ENCODE results near the gene EID2. TPM values are rescaled to one million over a fixed set of nuclear protein-coding genes. Genes with fewer than 3 reads are reported as not detected.

The EID2 gene
- total RNA-seq, 2 experiments from 2014 or later = 7.7 to 9.1 TPM

- peak overlapping the region; percentile 93 for H3K4me3 Mint-ChIP-seq
- peaks cover 3% of the 10 kb centered on the region for H3K36me3 Mint-ChIP-seq (ENCODE audit: low read depth)
- DNase-seq = no peak
- no peaks in the 10 kb centered on the region for H3K27me3 Mint-ChIP-seq (ENCODE audit: low read depth)
- no peaks in the 10 kb centered on the region for H3K9me3 Mint-ChIP-seq
- H3K27ac Mint-ChIP-seq = no peak overlapping the region
- H3K4me1 Mint-ChIP-seq (ENCODE audit: low read depth) = peaks cover 36% of the 10 kb centered on the region
- CTCF ChIA-PET = interaction anchor here (0.6 to 4.2 kb wide), 20 partner anchors 10 to 664 kb away, joined by 3 to 61 read pairs (median 5); partner anchors contain the start of genes DLL3 and RPS16
- intact Hi-C loops (cut with micrococcal nuclease) = loop anchor here (1.0 to 10.0 kb wide), 5 partner anchors 35 to 408 kb away; partner anchors contain the start of genes DLL3, PAK4 and TIMM50
These were observed 6.9 kb downstream of the EID2 start for GRCh38 chr19:39533003-39533512.

- Mint-ChIP-seq H3K36me3 (ENCODE audit: low read depth) (peaks cover 1% of the 10 kb centered on the region), H3K27ac (peak within 1 kb of the TSS; percentile 81), H3K4me1 (ENCODE audit: low read depth) (peaks cover 29% of the 10 kb centered on the region), H3K9me3 (no peaks in the 10 kb centered on the region), H3K4me3 (peak within 1 kb of the TSS; percentile 93), H3K27me3 (ENCODE audit: low read depth) (no peaks in the 10 kb centered on the region)
- CTCF ChIA-PET = interaction anchor here (0.6 to 4.2 kb wide), 26 partner anchors 8 to 663 kb away, joined by 3 to 61 read pairs (median 4); partner anchors contain the start of genes DLL3 and RPS16
- intact Hi-C loops (cut with micrococcal nuclease) = loop anchor here (1.0 to 10.0 kb wide), 8 partner anchors 8 to 408 kb away; partner anchors contain the start of genes DLL3, EID2, PAK4 and TIMM50
- peak; percentile 96 for DNase-seq
These were observed 7.5 kb downstream of the EID2 start, which contains the start of gene EID2B for GRCh38 chr19:39532233-39533002. EID2B (minus strand) TSS chr19:39532852; CDS start chr19:39532802, 50 bp downstream.

GRCh38 chr19:39531834-39532232, 8.1 kb downstream of the EID2 start:
- DNase-seq = no peak
- H3K4me1 Mint-ChIP-seq (ENCODE audit: low read depth) = peaks cover 25% of the 10 kb centered on the region
- CTCF ChIA-PET = interaction anchor here (0.6 to 4.2 kb wide), 14 partner anchors 7 to 145 kb away, joined by 3 to 61 read pairs (median 5); partner anchors contain the start of genes DLL3 and RPS16
- H3K27ac Mint-ChIP-seq = peak overlapping the region; percentile 70
- peaks cover 1% of the 10 kb centered on the region for H3K36me3 Mint-ChIP-seq (ENCODE audit: low read depth)
- H3K4me3 Mint-ChIP-seq = peak overlapping the region; percentile 93
- H3K9me3 Mint-ChIP-seq = no peaks in the 10 kb centered on the region
- intact Hi-C loops (cut with micrococcal nuclease) = loop anchor here (1.0 to 10.0 kb wide), 7 partner anchors 8 to 407 kb away; partner anchors contain the start of genes EID2, PAK4 and TIMM50
- no peaks in the 10 kb centered on the region for H3K27me3 Mint-ChIP-seq (ENCODE audit: low read depth)

GRCh38 chr19:39525205-39525604, 14.8 kb downstream of the EID2 start:
- Mint-ChIP-seq H3K4me3 (no peak overlapping the region), H3K27me3 (ENCODE audit: low read depth) (no peaks in the 10 kb centered on the region), H3K27ac (no peak overlapping the region), H3K9me3 (no peaks in the 10 kb centered on the region), H3K36me3 (ENCODE audit: low read depth) (no peaks in the 10 kb centered on the region), H3K4me1 (ENCODE audit: low read depth) (peaks cover 14% of the 10 kb centered on the region)
- CTCF ChIA-PET = interaction anchor here (0.5 to 1.6 kb wide), 6 partner anchors 7 to 84 kb away, joined by 3 to 5 read pairs (median 3); partner anchors contain the start of gene EID2B
- intact Hi-C loops (cut with micrococcal nuclease) = no loop called here
- DNase-seq = no peak

GRCh38 chr19:39524495-39524894, 15.5 kb downstream of the EID2 start:
- no peaks in the 10 kb centered on the region for H3K27me3 Mint-ChIP-seq (ENCODE audit: low read depth)
- intact Hi-C loops (cut with micrococcal nuclease) = no loop called here
- CTCF ChIA-PET = interaction anchor here (0.9 to 1.6 kb wide), 4 partner anchors 8 to 50 kb away, joined by 3 to 5 read pairs (median 4); partner anchors contain the start of gene EID2B
- no peaks in the 10 kb centered on the region for H3K9me3 Mint-ChIP-seq
- no peak for DNase-seq
- H3K36me3 Mint-ChIP-seq (ENCODE audit: low read depth) = no peaks in the 10 kb centered on the region
- no peak overlapping the region for H3K27ac Mint-ChIP-seq
- peaks cover 13% of the 10 kb centered on the region for H3K4me1 Mint-ChIP-seq (ENCODE audit: low read depth)
- no peak overlapping the region for H3K4me3 Mint-ChIP-seq

GRCh38 chr19:39520541-39521484, 19.1 kb downstream of the EID2 start:
- CTCF ChIA-PET = interaction anchor here (0.6 kb wide), 1 partner anchor 12 kb away, joined by 3 read pairs; no protein-coding TSS in a partner anchor
- Mint-ChIP-seq H3K27me3 (ENCODE audit: low read depth) (peaks cover 11% of the 10 kb centered on the region), H3K27ac (no peak overlapping the region), H3K4me1 (ENCODE audit: low read depth) (peaks cover 11% of the 10 kb centered on the region), H3K36me3 (ENCODE audit: low read depth) (peaks cover 2% of the 10 kb centered on the region), H3K4me3 (no peak overlapping the region), H3K9me3 (no peaks in the 10 kb centered on the region)
- intact Hi-C loops (cut with micrococcal nuclease) = no loop called here
- DNase-seq = no peak

GRCh38 chr19:39518975-39519374, 21.0 kb downstream of the EID2 start:
- no peak for DNase-seq
- H3K4me3 Mint-ChIP-seq = no peak overlapping the region
- H3K36me3 Mint-ChIP-seq (ENCODE audit: low read depth) = peaks cover 2% of the 10 kb centered on the region
- H3K9me3 Mint-ChIP-seq = no peaks in the 10 kb centered on the region
- H3K27me3 Mint-ChIP-seq (ENCODE audit: low read depth) = peaks cover 25% of the 10 kb centered on the region
- no peak overlapping the region for H3K27ac Mint-ChIP-seq
- intact Hi-C loops (cut with micrococcal nuclease) = no loop called here
- H3K4me1 Mint-ChIP-seq (ENCODE audit: low read depth) = peaks cover 19% of the 10 kb centered on the region
- CTCF ChIA-PET = interaction anchor here (1.3 kb wide), 2 partner anchors 13 to 44 kb away, joined by 3 to 4 read pairs; partner anchors contain the start of gene EID2B

- intact Hi-C loops (cut with micrococcal nuclease) = no loop called here
- Mint-ChIP-seq H3K27ac (no peak overlapping the region), H3K36me3 (ENCODE audit: low read depth) (peaks cover 2% of the 10 kb centered on the region), H3K4me1 (ENCODE audit: low read depth) (peaks cover 19% of the 10 kb centered on the region), H3K9me3 (no peaks in the 10 kb centered on the region), H3K27me3 (ENCODE audit: low read depth) (peaks cover 29% of the 10 kb centered on the region), H3K4me3 (no peak overlapping the region)
- no peak for DNase-seq
- CTCF ChIA-PET = interaction anchor here (1.3 kb wide), 2 partner anchors 14 to 44 kb away, joined by 3 to 4 read pairs; partner anchors contain the start of gene EID2B
These were observed 21.5 kb downstream of the EID2 start for GRCh38 chr19:39518458-39518857.

GRCh38 chr19:39517432-39517831, 22.5 kb downstream of the EID2 start:
- CTCF ChIA-PET = interaction anchor here (0.7 kb wide), 1 partner anchor 20 kb away, joined by 3 read pairs; no protein-coding TSS in a partner anchor
- peaks cover 34% of the 10 kb centered on the region for H3K27me3 Mint-ChIP-seq (ENCODE audit: low read depth)

GRCh38 chr19:39516270-39516669, 23.7 kb downstream of the EID2 start:
- H3K27me3 Mint-ChIP-seq (ENCODE audit: low read depth) = peaks cover 36% of the 10 kb centered on the region
- peaks cover 13% of the 10 kb centered on the region for H3K4me1 Mint-ChIP-seq (ENCODE audit: low read depth)
- intact Hi-C loops (cut with micrococcal nuclease) = no loop called here
- DNase-seq = no peak
- peak overlapping the region; percentile 34 for H3K4me3 Mint-ChIP-seq
- CTCF ChIA-PET = interaction anchor here (0.8 kb wide), 1 partner anchor 42 kb away, joined by 3 read pairs; no protein-coding TSS in a partner anchor
- H3K9me3 Mint-ChIP-seq = no peaks in the 10 kb centered on the region
- H3K27ac Mint-ChIP-seq = no peak overlapping the region
- H3K36me3 Mint-ChIP-seq (ENCODE audit: low read depth) = peaks cover 2% of the 10 kb centered on the region

More at GRCh38 chr19:39517432-39517831, 22.5 kb downstream of the EID2 start:
- H3K36me3 Mint-ChIP-seq (ENCODE audit: low read depth) = peaks cover 2% of the 10 kb centered on the region
- no peak overlapping the region for H3K27ac Mint-ChIP-seq
- intact Hi-C loops (cut with micrococcal nuclease) = no loop called here
- DNase-seq = no peak
- no peak overlapping the region for H3K4me3 Mint-ChIP-seq
- H3K4me1 Mint-ChIP-seq (ENCODE audit: low read depth) = peaks cover 19% of the 10 kb centered on the region
- H3K9me3 Mint-ChIP-seq = no peaks in the 10 kb centered on the region

GRCh38 chr19:39515551-39516191, 24.3 kb downstream of the EID2 start:
- peak; percentile 26 for DNase-seq
- Mint-ChIP-seq H3K9me3 (no peaks in the 10 kb centered on the region), H3K4me3 (peak overlapping the region; percentile 55), H3K27ac (no peak overlapping the region), H3K4me1 (ENCODE audit: low read depth) (peaks cover 13% of the 10 kb centered on the region), H3K36me3 (ENCODE audit: low read depth) (peaks cover 2% of the 10 kb centered on the region), H3K27me3 (ENCODE audit: low read depth) (peaks cover 36% of the 10 kb centered on the region)
- CTCF ChIA-PET = interaction anchor here (0.8 to 1.1 kb wide), 3 partner anchors 9 to 41 kb away, joined by 3 to 5 read pairs (median 3); no protein-coding TSS in a partner anchor
- intact Hi-C loops (cut with micrococcal nuclease) = no loop called here

All from activated naive CD4-positive, alpha-beta T cell treated with anti-CD3 and anti-CD28 coated beads for 36 hours (primary cell).